SIG-M5 (cell line): ENCODE results near the gene CDK5RAP2.
"Not testable (repeated sequence)": the region's sequence is repeated elsewhere in the genome, so short reads cannot be mapped to it uniquely, and the experiment has no call there.

Experiments used
- DNase-seq: peaks from one replicate; lab custom pipeline; 2025; lab: John Stamatoyannopoulos, UW

The CDK5RAP2 gene

DNA sequence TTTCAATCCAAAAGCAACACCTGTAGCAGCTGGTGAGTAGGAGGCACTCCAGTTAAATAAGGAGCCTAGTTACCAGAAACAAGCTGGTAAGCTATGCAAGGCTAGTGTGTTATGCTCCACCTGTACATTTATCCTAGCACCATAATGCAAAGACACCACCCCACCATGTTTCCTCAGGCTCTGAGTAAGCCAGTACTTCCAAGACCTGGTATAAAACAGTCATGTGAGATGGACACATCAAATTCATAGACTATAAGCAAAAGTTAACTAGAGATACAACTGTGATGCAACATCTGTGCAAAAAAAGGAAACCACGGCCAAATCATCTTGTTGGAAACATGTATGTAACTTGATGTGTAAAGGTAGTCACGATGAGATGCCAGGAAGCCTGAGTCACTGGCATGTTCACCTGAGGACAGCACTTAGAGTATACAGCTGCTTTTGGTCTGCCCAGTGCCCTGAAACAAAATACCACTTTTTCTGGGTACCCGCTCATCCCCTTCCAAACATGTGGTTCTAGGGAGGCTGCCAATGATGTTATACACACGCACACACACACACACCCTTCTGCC, 66.1 kb downstream of the CDK5RAP2 start:
- DNase-seq, result no peak

GRCh38 chr9:120510816-120511215, 69.2 kb downstream of the CDK5RAP2 start:
- no peak for DNase-seq

- DNase-seq, result no peak
Measured at GRCh38 chr9:120507936-120508510, 71.9 kb downstream of the CDK5RAP2 start.

DNA sequence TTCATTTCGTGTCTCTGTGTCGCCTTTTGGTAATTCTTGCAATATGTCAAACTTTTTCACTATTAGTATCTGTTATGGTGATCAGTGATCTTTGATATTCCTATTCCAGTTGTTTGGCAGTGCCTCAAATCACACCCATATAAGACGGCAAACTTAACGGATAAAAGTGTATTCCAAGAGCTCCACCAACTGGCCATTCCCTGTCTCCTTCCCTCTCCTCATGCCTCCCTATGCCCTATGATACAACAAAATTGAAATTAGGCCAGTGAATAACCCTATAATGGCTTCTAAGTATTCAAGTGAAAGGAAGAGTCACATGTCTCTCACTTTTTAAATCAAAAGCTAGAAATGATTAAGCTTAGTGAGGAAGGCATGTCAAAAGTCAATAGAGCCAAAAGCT, 74.8 kb downstream of the CDK5RAP2 start:
- DNase-seq, result no peak

GRCh38 chr9:120500733-120501132, 79.2 kb downstream of the CDK5RAP2 start:
- DNase-seq, result no peak

GRCh38 chr9:120497865-120498264, 82.1 kb downstream of the CDK5RAP2 start:
- not testable (repeated sequence) for DNase-seq

GRCh38 chr9:120496438-120496837, 83.5 kb downstream of the CDK5RAP2 start:
- DNase-seq, result not testable (repeated sequence)

DNA sequence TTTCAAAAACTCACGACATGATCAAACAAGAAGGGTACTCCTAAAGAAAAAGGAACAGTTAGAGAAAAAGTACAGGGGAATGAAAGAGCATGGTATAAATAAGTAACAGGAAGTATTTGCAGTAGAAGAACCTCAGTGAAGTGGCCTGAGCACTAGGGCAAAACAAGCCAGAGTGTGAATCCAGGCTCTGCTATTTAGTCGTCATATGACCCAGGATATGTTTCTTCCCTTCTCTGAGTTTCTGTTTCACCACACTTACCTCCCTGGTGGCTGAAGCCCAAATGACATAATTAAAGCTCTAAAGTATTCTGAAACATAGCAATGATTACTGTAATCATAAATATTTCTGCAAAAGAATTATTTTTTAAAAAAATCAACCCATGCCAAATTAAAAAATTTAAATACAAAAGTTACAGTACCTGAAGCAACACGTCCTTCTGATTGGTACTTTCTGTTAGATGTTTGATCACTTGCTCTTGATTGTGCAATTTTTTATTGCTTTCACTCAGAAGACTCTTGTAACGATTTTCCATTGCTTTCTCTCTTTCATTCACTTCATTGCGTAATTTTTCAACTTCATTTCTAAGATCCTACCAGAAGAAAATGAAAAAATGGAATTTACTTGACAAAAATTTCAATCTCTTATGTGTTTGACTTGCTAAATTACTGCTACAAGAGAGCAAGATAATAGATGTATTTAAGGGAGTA, 88.9 kb downstream of the CDK5RAP2 start:
- DNase-seq, result peak; percentile 78

GRCh38 chr9:120486835-120487234, 93.1 kb downstream of the CDK5RAP2 start:
- no peak for DNase-seq

GRCh38 chr9:120486347-120486746, 93.6 kb downstream of the CDK5RAP2 start:
- DNase-seq, result no peak

DNA sequence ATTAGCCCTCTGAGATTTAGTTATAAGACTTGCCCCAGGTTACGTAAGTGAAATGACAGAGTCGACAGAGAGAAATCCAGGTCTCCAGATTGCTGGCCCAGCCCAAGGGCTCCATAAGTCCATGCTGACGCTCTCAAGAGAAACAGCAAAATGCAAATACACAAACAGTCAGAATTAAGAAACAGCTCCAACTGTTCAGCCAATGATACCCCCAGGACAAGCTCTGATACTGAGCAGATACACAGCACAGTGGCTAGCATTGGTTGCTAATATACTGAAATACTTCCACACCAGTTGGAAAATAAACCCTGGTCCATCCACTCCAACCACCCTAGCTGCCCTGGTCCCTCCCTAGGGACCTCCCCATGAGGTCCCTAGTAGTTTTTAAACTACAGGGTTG, 94.2 kb downstream of the CDK5RAP2 start:
- DNase-seq, result no peak

DNA sequence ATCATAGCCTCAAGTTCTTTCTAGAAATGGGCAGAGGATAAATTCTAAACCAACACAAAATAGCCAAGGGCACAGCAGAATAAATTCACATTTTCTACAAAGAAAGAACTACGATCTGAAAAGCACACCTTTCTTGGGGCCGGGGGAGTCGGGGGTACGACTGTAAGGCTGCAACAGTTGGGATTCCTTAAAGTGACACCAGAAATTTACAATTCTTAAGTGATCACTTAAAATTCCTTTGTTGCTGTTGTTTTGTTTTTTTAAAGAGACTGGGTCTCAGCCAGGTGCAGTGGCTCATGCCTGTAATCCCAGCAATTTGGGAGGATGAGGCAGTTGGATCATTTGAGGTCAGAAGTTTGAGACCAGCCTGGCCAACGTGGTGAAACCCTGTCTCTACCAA, 95.8 kb downstream of the CDK5RAP2 start:
- DNase-seq, result no peak

DNA sequence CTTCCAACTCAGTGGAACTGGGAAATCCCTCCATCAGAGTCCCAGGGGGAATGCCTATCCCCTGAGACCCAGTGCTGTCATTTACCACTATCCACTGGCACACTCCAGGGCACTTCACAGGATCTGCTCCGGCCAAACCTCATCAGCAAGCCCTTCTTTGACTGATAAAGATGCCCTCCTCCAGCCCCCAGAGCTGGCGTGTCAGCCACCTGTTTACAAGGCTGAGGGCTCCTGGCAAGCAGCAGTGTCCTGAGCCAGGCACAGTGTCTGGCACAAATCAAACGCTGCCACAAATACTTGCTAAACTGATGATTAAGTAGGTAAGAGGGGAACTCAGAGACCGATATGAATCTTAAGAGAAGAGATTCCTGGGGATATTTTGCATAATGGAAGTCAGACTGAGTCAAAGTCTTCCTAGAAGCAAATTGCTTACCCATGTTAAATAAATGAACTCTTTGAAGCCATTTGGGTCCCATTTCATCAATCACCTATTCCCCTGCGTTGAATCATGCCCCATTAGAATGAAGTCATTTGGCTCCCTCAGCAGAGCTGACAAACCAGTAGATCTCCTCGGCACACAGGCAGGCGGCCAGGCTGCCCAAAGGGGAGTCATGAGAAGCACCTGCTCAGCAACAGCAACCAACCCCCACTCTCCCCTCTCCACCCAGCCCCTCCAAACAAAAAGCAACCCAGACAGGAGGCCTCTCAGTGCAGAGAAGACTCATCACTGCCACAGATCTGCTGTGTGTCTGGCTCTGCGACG, 97.4 kb downstream of the CDK5RAP2 start:
- DNase-seq, result no peak

- DNase-seq, result no peak
Measured at GRCh38 chr9:120481846-120482245, 98.1 kb downstream of the CDK5RAP2 start.

DNA sequence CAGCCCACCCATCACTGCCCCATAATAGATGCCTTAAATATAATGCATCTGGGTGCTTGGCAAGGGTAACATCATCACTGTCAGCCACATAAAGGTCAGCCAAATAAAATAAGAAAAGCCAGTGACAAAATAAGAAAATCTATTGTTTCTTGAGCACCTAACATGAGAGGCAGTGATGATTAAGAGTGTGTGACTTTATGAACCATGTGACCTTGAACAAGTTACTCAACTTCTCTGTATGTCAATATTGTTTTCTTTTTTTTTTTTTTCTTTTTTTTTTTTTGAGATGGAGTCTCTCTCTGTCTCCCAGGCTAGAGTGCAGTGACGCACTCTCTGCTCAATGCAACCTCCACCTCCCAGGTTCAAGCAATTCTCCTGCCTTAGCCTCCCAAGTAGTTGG, 98.7 kb downstream of the CDK5RAP2 start:
- DNase-seq, result no peak

GRCh38 chr9:120480707-120481106, 99.3 kb downstream of the CDK5RAP2 start:
- DNase-seq, result no peak

- DNase-seq, result no peak
Measured at GRCh38 chr9:120478208-120478607, 101.8 kb downstream of the CDK5RAP2 start.

GRCh38 chr9:120477534-120478001, 102.4 kb downstream of the CDK5RAP2 start:
- no peak for DNase-seq

DNA sequence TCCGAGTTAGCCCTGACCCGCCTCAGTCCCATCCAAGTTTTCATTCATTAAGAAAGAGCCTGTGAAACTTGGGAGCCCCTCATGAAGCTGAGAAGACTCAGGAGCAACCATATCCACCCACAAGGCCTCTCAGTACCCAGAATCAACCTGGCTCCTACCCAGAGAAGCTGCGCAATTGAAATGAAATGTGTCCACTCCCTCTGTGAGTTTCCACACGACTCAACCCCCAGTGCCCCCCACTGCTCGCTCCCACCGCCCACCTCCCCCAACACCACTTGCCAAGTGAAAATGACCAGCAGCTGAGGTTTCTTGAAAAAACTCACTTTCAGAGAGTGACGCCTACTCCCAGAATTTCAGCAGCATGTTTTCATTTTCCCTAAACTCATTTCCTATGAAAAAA, 104.6 kb downstream of the CDK5RAP2 start:
- DNase-seq, result no peak

DNA sequence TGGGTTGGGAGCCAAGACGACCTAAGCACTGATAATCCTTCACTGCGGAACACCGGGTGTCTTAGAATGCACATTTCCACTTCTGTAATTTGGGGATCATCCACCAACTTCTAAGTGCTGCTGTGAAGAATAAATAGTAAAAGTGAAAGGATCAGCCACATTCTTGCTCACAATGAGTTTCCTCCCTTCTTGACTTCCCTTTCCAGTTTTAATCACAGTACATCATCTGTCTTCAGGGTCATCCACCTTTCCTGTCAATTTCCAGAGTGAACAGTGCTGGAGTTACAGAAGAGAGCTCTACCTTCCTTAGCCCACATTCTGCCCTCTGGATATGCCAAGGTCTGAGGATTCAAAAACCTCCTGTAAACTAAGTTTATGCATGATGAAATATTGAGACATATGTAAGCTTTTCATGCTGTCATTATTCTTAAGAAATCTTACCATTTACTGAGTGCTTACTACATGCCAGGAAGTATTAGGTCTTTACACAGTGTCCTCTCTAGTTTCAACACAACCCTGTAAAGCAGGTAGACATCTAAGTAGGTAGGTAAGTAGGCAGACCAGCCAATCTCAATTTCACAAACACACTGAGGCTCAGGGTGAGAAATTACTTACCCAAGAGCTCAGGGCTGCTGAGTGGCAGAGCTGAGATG, 105.2 kb downstream of the CDK5RAP2 start:
- no peak for DNase-seq

- DNase-seq, result no peak
Measured at GRCh38 chr9:120473608-120474007, 106.4 kb downstream of the CDK5RAP2 start.
